ENCODE data around the gene COA8. TPM values are rescaled to one million over a fixed set of nuclear protein-coding genes. Genes with fewer than 3 reads are reported as not detected.

The COA8 gene
- polyA plus RNA-seq, 3 donors: 13.2 to 58.1 (median 52.3) TPM

DNA sequence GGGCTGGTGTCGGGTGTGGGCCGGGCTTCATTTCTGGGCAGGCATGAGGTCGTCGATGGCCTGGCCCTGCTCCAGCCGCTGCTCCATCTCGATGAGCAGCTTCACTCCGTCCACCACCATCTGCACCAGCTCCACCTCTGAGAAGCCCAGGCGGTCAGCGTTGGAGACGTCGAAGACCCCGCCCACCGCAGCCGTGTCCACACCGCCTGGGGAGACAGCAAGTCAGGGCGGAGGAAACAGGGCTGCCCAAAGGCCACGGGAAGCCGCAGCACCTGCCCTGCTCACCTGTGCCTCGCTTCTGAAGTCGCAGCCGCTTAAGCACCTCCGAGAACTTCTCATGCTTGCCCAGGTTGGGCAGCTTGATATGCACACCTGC is 42.9 kb upstream of the COA8 start:
- Mint-ChIP-seq H3K4me1 (peaks cover 13% of the 10 kb centered on the region), H3K9me3 (peaks cover 0 to 16% (median 6%) of the 10 kb centered on the region in 7 donors), H3K27me3 (ENCODE audit: low read depth in 3 of 3) (peaks cover 38 to 54% (median 40%) of the 10 kb centered on the region in 3 donors), H3K36me3 (peaks cover 0 to 7% of the 10 kb centered on the region in 2 donors), H3K27ac (no peak overlapping the region), H3K4me3 (peak overlapping the region in 1 of 2 donors; percentile 48)
- Histone ChIP-seq H3K36me3 (replicated peaks in 1 of 2; ENCODE audit: control insufficient read depth in 1 of 2, insufficient read depth in 2 of 2, low read length in 2 of 2) (no peaks in the 10 kb centered on the region), H2AFZ (ENCODE audit: insufficient read depth, low read depth, low read length, poor library complexity, severe bottlenecking) (no peak overlapping the region), H4K20me1 (ENCODE audit: insufficient read depth, low read length) (peaks cover 30% of the 10 kb centered on the region), H3K9me3 (replicated peaks in 1 of 2; ENCODE audit: control insufficient read depth in 1 of 2, insufficient read depth in 1 of 2, low read length in 2 of 2) (peaks cover 6 to 9% of the 10 kb centered on the region in 2 donors), H3K4me3 (replicated peaks in 1 of 3; ENCODE audit: low read depth in 2 of 3, low read length in 3 of 3) (no peak overlapping the region), H3K27ac (ENCODE audit: low read depth in 1 of 2, low read length in 2 of 2) (no peak overlapping the region), H3K27me3 (ENCODE audit: control insufficient read depth in 2 of 2, insufficient read depth in 2 of 2, low read length in 2 of 2) (peaks cover 20 to 39% of the 10 kb centered on the region in 2 donors), H3K4me1 (ENCODE audit: control insufficient read depth in 1 of 2, insufficient read depth in 2 of 2, low read length in 2 of 2) (peaks cover 16 to 39% of the 10 kb centered on the region in 2 donors), H3K4me2 (replicated peaks; ENCODE audit: extremely low read depth, low read length, poor library complexity, severe bottlenecking) (no peak overlapping the region), H3K9ac (ENCODE audit: insufficient read depth, low read length, poor library complexity, severe bottlenecking) (no peak overlapping the region), H3K79me2 (ENCODE audit: insufficient read depth, low read length) (no peaks in the 10 kb centered on the region)
- TF ChIP-seq CTCF (IDR thresholded peaks at IDR 0.05): no peak
- DNase-seq: no peak
- intact Hi-C loops (cut with micrococcal nuclease): loop anchor here in 1 of 2 donors (1.0 to 10.0 kb wide), 3 partner anchors 26 to 185 kb away; partner anchors contain the start of genes BAG5, COA8 and EIF5
- 84% methylated on average over 20 of the region's 22 CpGs for WGBS (ENCODE audit: insufficient coverage)

- no peak overlapping the region for H3K27ac Mint-ChIP-seq
- peaks cover 20 to 41% of the 10 kb centered on the region in 2 donors for H3K27me3 ChIP-seq (ENCODE audit: control insufficient read depth in 2 of 2, insufficient read depth in 2 of 2, low read length in 2 of 2)
- no peak for TF ChIP-seq CTCF (IDR thresholded peaks at IDR 0.05)
- H4K20me1 ChIP-seq (ENCODE audit: insufficient read depth, low read length): peaks cover 26% of the 10 kb centered on the region
- DNase-seq: no peak
- intact Hi-C loops (cut with micrococcal nuclease): loop anchor here in 1 of 2 donors (5.0 to 10.0 kb wide), 2 partner anchors 42 to 185 kb away; partner anchors contain the start of genes BAG5, COA8 and EIF5
- H3K9ac ChIP-seq (ENCODE audit: insufficient read depth, low read length, poor library complexity, severe bottlenecking): no peak overlapping the region
- peak overlapping the region; percentile 69 to 73 for H3K4me3 Mint-ChIP-seq
- H3K36me3 ChIP-seq (replicated peaks in 1 of 2; ENCODE audit: control insufficient read depth in 1 of 2, insufficient read depth in 2 of 2, low read length in 2 of 2): no peaks in the 10 kb centered on the region
- peaks cover 0 to 16% (median 6%) of the 10 kb centered on the region in 7 donors for H3K9me3 Mint-ChIP-seq
- peak overlapping the region in 1 of 3 experiments; percentile 69 for H3K4me3 ChIP-seq (replicated peaks in 1 of 3; ENCODE audit: low read depth in 2 of 3, low read length in 3 of 3)
- H3K4me1 Mint-ChIP-seq: peaks cover 13% of the 10 kb centered on the region
- peaks cover 16 to 39% of the 10 kb centered on the region in 2 donors for H3K4me1 ChIP-seq (ENCODE audit: control insufficient read depth in 1 of 2, insufficient read depth in 2 of 2, low read length in 2 of 2)
- 75% methylated on average over 9 of the region's 10 CpGs for WGBS (ENCODE audit: insufficient coverage)
- peaks cover 42 to 56% (median 43%) of the 10 kb centered on the region in 3 donors for H3K27me3 Mint-ChIP-seq (ENCODE audit: low read depth in 3 of 3)
- H3K27ac ChIP-seq (ENCODE audit: low read depth in 1 of 2, low read length in 2 of 2): no peak overlapping the region
- peak overlapping the region; percentile 78 for H3K4me2 ChIP-seq (replicated peaks; ENCODE audit: extremely low read depth, low read length, poor library complexity, severe bottlenecking)
- peaks cover 6 to 9% of the 10 kb centered on the region in 2 donors for H3K9me3 ChIP-seq (replicated peaks in 1 of 2; ENCODE audit: control insufficient read depth in 1 of 2, insufficient read depth in 1 of 2, low read length in 2 of 2)
- no peaks in the 10 kb centered on the region for H3K79me2 ChIP-seq (ENCODE audit: insufficient read depth, low read length)
- peaks cover 0 to 7% of the 10 kb centered on the region in 2 donors for H3K36me3 Mint-ChIP-seq
- H2AFZ ChIP-seq (ENCODE audit: insufficient read depth, low read depth, low read length, poor library complexity, severe bottlenecking): peak overlapping the region; percentile 72
These were observed 42.5 kb upstream of the COA8 start for GRCh38 chr14:103520269-103520656.
